ENCODE results near the gene PAF1. TPM values are rescaled to one million over a fixed set of nuclear protein-coding genes. Genes with fewer than 3 reads are reported as not detected.

The PAF1 gene
- total RNA-seq, 4 donors from 2014 or later: 22.2 to 47.3 (median 37.7) TPM

DNA sequence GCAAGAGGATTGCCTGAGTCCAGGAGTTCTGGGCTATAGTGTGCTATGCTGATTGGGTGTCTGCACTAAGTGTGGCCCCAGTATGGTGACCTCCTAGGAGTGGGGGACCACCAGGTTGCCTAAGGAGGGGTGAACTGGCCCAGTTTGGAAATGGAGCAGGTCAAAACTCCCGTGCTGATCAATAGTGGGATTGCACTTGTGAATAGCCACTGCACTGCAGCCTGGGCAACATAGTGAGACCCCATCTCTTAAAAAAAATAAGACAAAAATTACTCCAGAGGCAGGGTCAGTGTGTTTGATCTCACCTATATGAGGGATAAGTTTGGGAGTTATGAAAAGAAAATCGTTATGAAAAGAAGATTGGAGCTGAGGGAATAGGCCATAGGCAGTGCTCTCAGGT, 21.7 kb downstream of the PAF1 start:
- Histone ChIP-seq H3K27me3 (no peaks in the 10 kb centered on the region), H3K9me3 (no peaks in the 10 kb centered on the region), H3K36me3 (peaks cover 0 to 61% (median 0%) of the 10 kb centered on the region in 3 donors), H3K27ac (no peak overlapping the region), H3K4me1 (peaks cover 0 to 13% (median 0%) of the 10 kb centered on the region in 4 donors), H3K4me3 (no peak overlapping the region)
- DNase-seq: no peak
- TF ChIP-seq, protein P1, sequence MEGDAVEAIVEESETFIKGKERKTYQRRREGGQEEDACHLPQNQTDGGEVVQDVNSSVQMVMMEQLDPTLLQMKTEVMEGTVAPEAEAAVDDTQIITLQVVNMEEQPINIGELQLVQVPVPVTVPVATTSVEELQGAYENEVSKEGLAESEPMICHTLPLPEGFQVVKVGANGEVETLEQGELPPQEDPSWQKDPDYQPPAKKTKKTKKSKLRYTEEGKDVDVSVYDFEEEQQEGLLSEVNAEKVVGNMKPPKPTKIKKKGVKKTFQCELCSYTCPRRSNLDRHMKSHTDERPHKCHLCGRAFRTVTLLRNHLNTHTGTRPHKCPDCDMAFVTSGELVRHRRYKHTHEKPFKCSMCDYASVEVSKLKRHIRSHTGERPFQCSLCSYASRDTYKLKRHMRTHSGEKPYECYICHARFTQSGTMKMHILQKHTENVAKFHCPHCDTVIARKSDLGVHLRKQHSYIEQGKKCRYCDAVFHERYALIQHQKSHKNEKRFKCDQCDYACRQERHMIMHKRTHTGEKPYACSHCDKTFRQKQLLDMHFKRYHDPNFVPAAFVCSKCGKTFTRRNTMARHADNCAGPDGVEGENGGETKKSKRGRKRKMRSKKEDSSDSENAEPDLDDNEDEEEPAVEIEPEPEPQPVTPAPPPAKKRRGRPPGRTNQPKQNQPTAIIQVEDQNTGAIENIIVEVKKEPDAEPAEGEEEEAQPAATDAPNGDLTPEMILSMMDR (IDR thresholded peaks at IDR 0.05): no peak
- no peak for TF ChIP-seq POLR2A (IDR thresholded peaks at IDR 0.05)

- no peaks in the 10 kb centered on the region for H3K27me3 ChIP-seq
- no peak overlapping the region for H3K27ac ChIP-seq
- DNase-seq: no peak
- no peaks in the 10 kb centered on the region for H3K9me3 ChIP-seq
- H3K4me3 ChIP-seq: no peak overlapping the region
- peaks cover 0 to 71% (median 0%) of the 10 kb centered on the region in 3 donors for H3K36me3 ChIP-seq
- peaks cover 0 to 6% (median 3%) of the 10 kb centered on the region in 4 donors for H3K4me1 ChIP-seq
- TF ChIP-seq, protein P1 (IDR thresholded peaks at IDR 0.05): no peak
- no peak for TF ChIP-seq POLR2A (IDR thresholded peaks at IDR 0.05)
These were observed 25.4 kb downstream of the PAF1 start for GRCh38 chr19:39365531-39365930.

DNA sequence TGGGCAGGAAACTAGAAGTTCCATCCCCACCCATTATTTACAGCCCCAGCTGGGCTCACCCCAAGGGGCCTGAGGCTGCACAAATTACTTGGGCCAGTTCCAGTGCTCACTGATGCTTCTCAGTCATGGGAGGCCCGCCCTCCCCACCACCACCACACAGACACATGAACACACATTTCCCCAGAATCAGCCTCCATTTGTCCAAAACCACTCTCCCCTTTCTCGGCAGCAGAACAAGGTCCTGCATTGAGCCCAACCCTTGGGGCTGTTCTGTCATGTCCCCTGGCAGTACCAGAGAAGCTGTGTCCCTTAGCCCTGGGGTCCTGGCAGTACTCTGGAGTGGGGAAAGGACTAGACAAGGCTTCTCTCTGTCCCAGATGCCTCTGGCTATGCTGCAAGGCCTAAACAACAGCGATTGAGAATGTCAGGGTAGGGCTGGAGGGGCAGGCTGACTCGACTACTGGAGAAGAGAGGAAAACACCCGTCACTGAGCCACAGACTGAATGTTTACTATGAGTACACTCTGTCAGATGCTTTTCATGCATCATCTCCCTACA, 26.9 kb downstream of the PAF1 start:
- Histone ChIP-seq H3K4me1 (peaks cover 0 to 6% (median 3%) of the 10 kb centered on the region in 4 donors), H3K9me3 (no peaks in the 10 kb centered on the region), H3K4me3 (no peak overlapping the region), H3K27me3 (no peaks in the 10 kb centered on the region), H3K36me3 (peaks cover 0 to 71% (median 0%) of the 10 kb centered on the region in 3 donors), H3K27ac (peak overlapping the region; percentile 5 to 59 (median 42))
- DNase-seq: peak in 1 of 3 donors; percentile 22
- TF ChIP-seq POLR2A (IDR thresholded peaks at IDR 0.05): no peak
- TF ChIP-seq, protein P1 (IDR thresholded peaks at IDR 0.05): no peak

GRCh38 chr19:39362682-39363657, 27.9 kb downstream of the PAF1 start:
- H3K9me3 ChIP-seq: no peaks in the 10 kb centered on the region
- peaks cover 0 to 71% (median 0%) of the 10 kb centered on the region in 3 donors for H3K36me3 ChIP-seq
- no peak overlapping the region for H3K4me3 ChIP-seq
- peaks cover 0 to 6% (median 3%) of the 10 kb centered on the region in 4 donors for H3K4me1 ChIP-seq
- peak overlapping the region; percentile 5 to 59 (median 42) for H3K27ac ChIP-seq
- no peak for DNase-seq
- no peaks in the 10 kb centered on the region for H3K27me3 ChIP-seq
- TF ChIP-seq, protein P1 (IDR thresholded peaks at IDR 0.05): no peak
- no peak for TF ChIP-seq POLR2A (IDR thresholded peaks at IDR 0.05)

DNA sequence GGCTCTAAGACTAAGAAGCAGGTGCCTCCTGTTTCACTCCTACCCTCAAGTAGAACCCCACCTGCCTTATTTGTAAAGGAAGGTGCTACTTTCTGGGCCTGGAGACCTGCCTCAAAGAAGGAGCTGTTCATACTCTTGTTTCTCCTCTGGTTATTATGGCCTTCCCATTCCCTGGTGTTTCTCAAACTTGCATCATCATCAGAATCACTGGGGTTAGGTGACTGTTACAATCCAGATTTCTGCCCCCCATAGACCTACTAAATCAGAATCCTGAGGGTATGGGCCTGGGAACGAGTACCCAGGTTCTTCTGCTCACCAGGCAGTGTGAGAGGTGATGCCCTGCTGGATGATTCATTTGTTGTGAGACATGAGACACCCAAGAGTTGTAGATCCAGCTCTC, 30.3 kb downstream of the PAF1 start:
- peaks cover 0 to 6% (median 3%) of the 10 kb centered on the region in 4 donors for H3K4me1 ChIP-seq
- DNase-seq: no peak
- peaks cover 0 to 82% (median 5%) of the 10 kb centered on the region in 3 donors for H3K36me3 ChIP-seq
- no peak overlapping the region for H3K4me3 ChIP-seq
- no peaks in the 10 kb centered on the region for H3K27me3 ChIP-seq
- no peak for TF ChIP-seq POLR2A (IDR thresholded peaks at IDR 0.05)
- TF ChIP-seq, protein P1 (IDR thresholded peaks at IDR 0.05): no peak
- no peaks in the 10 kb centered on the region for H3K9me3 ChIP-seq
- H3K27ac ChIP-seq: no peak overlapping the region

Measured in Peyer's patch (tissue), 4 donors.